Liver (tissue), 9 donors: ENCODE data around the gene SPATA17. TPM values are rescaled to one million over a fixed set of nuclear protein-coding genes. Genes with fewer than 3 reads are reported as not detected.
"Not testable (repeated sequence)": the region's sequence is repeated elsewhere in the genome, so short reads cannot be mapped to it uniquely, and the experiment has no call there.

Experiments used
- DNase-seq: peaks from one replicate; pipeline ENCODE4 v3.0.0-alpha.2; 2017; ENCODE audit warnings: low spot score
- H3K27ac ChIP-seq, 2 donors: one replicate each; pipeline ENCODE4 v1.7.0; 2013; ENCODE audit warnings: inconsistent platforms in 2 of 2, low read length in 2 of 2, control low read depth in 1 of 2, low read depth in 1 of 2, mild to moderate bottlenecking in 1 of 2
- H3K27me3 ChIP-seq, 4 donors: one replicate each; pipeline versions ENCODE4 v1.6.1 to v1.7.0; 2013; ENCODE audit warnings: low read length in 3 of 4, inconsistent platforms in 1 of 4, mild to moderate bottlenecking in 1 of 4, moderate library complexity in 1 of 4; ENCODE audit not compliant: control insufficient read depth in 4 of 4, insufficient read depth in 4 of 4
- H3K36me3 ChIP-seq, 4 donors: one replicate each; pipeline versions ENCODE4 v1.6.1 to v1.7.0; 2013; ENCODE audit warnings: low read length in 3 of 4, mild to moderate bottlenecking in 3 of 4, low read depth in 1 of 4, moderate library complexity in 1 of 4; ENCODE audit not compliant: control insufficient read depth in 4 of 4, insufficient read depth in 3 of 4
- H3K4me1 ChIP-seq, 4 donors: one replicate each; pipeline versions ENCODE4 v1.6.1 to v1.7.0; 2013; ENCODE audit warnings: low read length in 3 of 4, mild to moderate bottlenecking in 3 of 4, moderate library complexity in 1 of 4; ENCODE audit not compliant: control insufficient read depth in 4 of 4, insufficient read depth in 4 of 4
- H3K4me3 ChIP-seq, 3 donors: one replicate each; pipeline versions ENCODE4 v1.6.1 to v1.7.0; 2013; ENCODE audit warnings: low read length in 3 of 3, control low read depth in 1 of 3, low read depth in 1 of 3, mild to moderate bottlenecking in 1 of 3
- H3K9ac ChIP-seq, 2 donors: one replicate each; pipeline ENCODE4 v1.7.0; 2013; ENCODE audit warnings: low read length in 2 of 2, mild to moderate bottlenecking in 2 of 2, moderate library complexity in 2 of 2, control low read depth in 1 of 2, low read depth in 1 of 2
- H3K9me3 ChIP-seq, 4 donors: one replicate each; pipeline versions ENCODE4 v1.6.1 to v1.7.0; 2013; ENCODE audit warnings: low read length in 3 of 4; ENCODE audit not compliant: control insufficient read depth in 4 of 4
- ATF3 ChIP-seq: IDR thresholded peaks from 2 replicates; pipeline ENCODE4 v1.6.1; 2016; ENCODE audit warnings: antibody characterized with exemption
- CTCF ChIP-seq: fragments of 150-350 bp; IDR thresholded peaks from 2 replicates; pipeline ENCODE4 v1.5.1; 2017; ENCODE audit warnings: improper control_type of control experiment, low read depth, low read length; ENCODE audit not compliant: missing input control
- EGR1 ChIP-seq, 2 donors: IDR thresholded peaks; 2 replicates each; pipeline ENCODE4 v1.6.1; 2016 to 2018; ENCODE audit warnings: antibody characterized with exemption in 2 of 2, low read depth in 2 of 2
- FOXA1 ChIP-seq: IDR thresholded peaks from 2 replicates; pipeline ENCODE4 v1.6.1; 2016; ENCODE audit warnings: antibody characterized with exemption
- FOXA2 ChIP-seq: IDR thresholded peaks from 2 replicates; pipeline ENCODE4 v1.6.1; 2016; ENCODE audit warnings: antibody characterized with exemption
- GABPA ChIP-seq, 2 donors: IDR thresholded peaks in 1 of 2; conservative IDR thresholded peaks in 1 of 2; 2 replicates each; pipeline ENCODE4 v1.6.1; 2016; ENCODE audit warnings: antibody characterized with exemption in 2 of 2, mild to moderate bottlenecking in 1 of 2, moderate library complexity in 1 of 2
- HNF4A ChIP-seq, 2 donors: conservative IDR thresholded peaks; 2 replicates each; pipeline ENCODE4 v1.6.1; 2016; ENCODE audit warnings: antibody characterized with exemption in 2 of 2, mild to moderate bottlenecking in 2 of 2
- HNF4G ChIP-seq: IDR thresholded peaks from 2 replicates; pipeline ENCODE4 v1.6.1; 2016; ENCODE audit warnings: antibody characterized with exemption
- JUND ChIP-seq, 2 donors: IDR thresholded peaks; 2 replicates each; pipeline ENCODE4 v1.6.1; 2016; ENCODE audit warnings: antibody characterized with exemption in 2 of 2
- MAX ChIP-seq: IDR thresholded peaks from 2 replicates; pipeline ENCODE4 v1.6.1; 2016; ENCODE audit warnings: antibody characterized with exemption
- NR2F2 ChIP-seq: IDR thresholded peaks from 2 replicates; pipeline ENCODE4 v1.6.1; 2016; ENCODE audit warnings: antibody characterized with exemption
- RAD21 ChIP-seq, 2 donors: IDR thresholded peaks; 2 replicates each; pipeline ENCODE4 v1.6.1; 2016; ENCODE audit warnings: antibody characterized with exemption in 2 of 2, mild to moderate bottlenecking in 2 of 2
- REST ChIP-seq: IDR thresholded peaks from 2 replicates; pipeline ENCODE4 v1.6.1; 2016; ENCODE audit warnings: antibody characterized with exemption, mild to moderate bottlenecking
- RXRA ChIP-seq, 2 donors: IDR thresholded peaks; 2 replicates each; pipeline ENCODE4 v1.6.1; 2017 to 2018; ENCODE audit warnings: antibody characterized with exemption in 2 of 2, mild to moderate bottlenecking in 1 of 2
- SP1 ChIP-seq: IDR thresholded peaks from 2 replicates; pipeline ENCODE4 v1.6.1; 2018; ENCODE audit warnings: antibody characterized with exemption, mild to moderate bottlenecking
- TAF1 ChIP-seq: conservative IDR thresholded peaks from 2 replicates; pipeline ENCODE4 v1.6.1; 2016; ENCODE audit warnings: antibody characterized with exemption, mild to moderate bottlenecking
- YY1 ChIP-seq: IDR thresholded peaks from 2 replicates; pipeline ENCODE4 v1.6.1; 2016; ENCODE audit warnings: antibody characterized with exemption, mild to moderate bottlenecking
- ZBTB33 ChIP-seq: IDR thresholded peaks from 2 replicates; pipeline ENCODE4 v1.6.1; 2016; ENCODE audit warnings: antibody characterized with exemption
- WGBS: extraction: QIAGEN DNeasy Blood & Tissue Kit; methylation state at CpG from one replicate; pipeline ENCODE4 v1.1.7; 2013; 5-methylcytosine and 5-hydroxymethylcytosine counted together
- polyA plus RNA-seq, 2 donors: library from polyadenylated mRNA; stranded (reverse) in 1 of 2; unstranded in 1 of 2; fragments of 200-250 nt in 1 of 2; fragments of >200 nt in 1 of 2; fragmentation: Nextera tagmentation in 1 of 2; extraction: Ambion mirVana in 1 of 2; gene quantifications; one replicate each; pipeline versions ENCODE4 v1.2.1 to v1.2.3, GENCODE V29; 2013 to 2015
- total RNA-seq, 2 donors: library from RNA; depleted of rRNA; stranded (reverse); fragments of >200 nt; gene quantifications; one replicate each; pipeline ENCODE4 v1.2.3, GENCODE V29; 2014
- donor health status: healthy.
- donor health status: healthy.
- donor health status: healthy.
- donor health status: healthy.
- donor health status: healthy.

The SPATA17 gene
- total RNA-seq (under 1 TPM in 1 of 2 donors, not detected in 1; 0.08 TPM), polyA plus RNA-seq (under 1 TPM in 1 of 2 donors, not detected in 1; 0.08 TPM)

- DNase-seq, result peak; percentile 76
- Histone ChIP-seq H3K4me1 (peaks cover 2 to 19% (median 14%) of the 10 kb centered on the region in 4 donors), H3K9me3 (no peaks in the 10 kb centered on the region), H3K27ac (peak within 1 kb of the TSS; percentile 73 to 95), H3K4me3 (peak within 1 kb of the TSS; percentile 76 to 99 (median 97)), H3K36me3 (no peaks in the 10 kb centered on the region), H3K9ac (peak within 1 kb of the TSS; percentile 85 to 100), H3K27me3 (no peaks in the 10 kb centered on the region)
- TF ChIP-seq RAD21 (IDR thresholded peaks at IDR 0.05), result no peak
- TF ChIP-seq GABPA (IDR thresholded peaks at IDR 0.05 in 1 of 2, conservative IDR thresholded peaks at IDR 0.05 in 1 of 2), result peak; percentile 95 to 97
- no peak for TF ChIP-seq HNF4G
- no peak for TF ChIP-seq EGR1 (IDR thresholded peaks at IDR 0.05; ENCODE audit: low read depth in 2 of 2)
- no peak for TF ChIP-seq HNF4A (conservative IDR thresholded peaks at IDR 0.05)
- peak; percentile 47 for TF ChIP-seq REST
- peak; percentile 41 for TF ChIP-seq CTCF
- no peak for TF ChIP-seq RXRA (IDR thresholded peaks at IDR 0.05)
- TF ChIP-seq FOXA1, result no peak
- peak; percentile 34 for TF ChIP-seq ATF3
- TF ChIP-seq ZBTB33, result peak; percentile 39
- peak; percentile 17 for TF ChIP-seq TAF1
- TF ChIP-seq YY1, result peak; percentile 85
- peak; percentile 68 for TF ChIP-seq MAX
- peak; percentile 15 for TF ChIP-seq NR2F2
- TF ChIP-seq SP1, result no peak
- TF ChIP-seq JUND (IDR thresholded peaks at IDR 0.05), result no peak
- no peak for TF ChIP-seq FOXA2
- 1% methylated on average over 42 of the region's 42 CpGs for whole genome bisulfite sequencing
Observed at GRCh38 chr1:217630711-217631591, at the start of gene SPATA17, which contains the start of gene GPATCH2. Gene SPATA17 (plus strand): TSS chr1:217631344. CDS start chr1:217631379, 35 bp downstream. Gene GPATCH2 (minus strand): TSS chr1:217631090. CDS start chr1:217630971, 119 bp downstream.

GRCh38 chr1:217584286-217584811, 46.8 kb upstream of the SPATA17 start:
- not testable (repeated sequence) for H3K9ac ChIP-seq, H3K4me1 ChIP-seq, DNase-seq, H3K9me3 ChIP-seq, H3K4me3 ChIP-seq, H3K36me3 ChIP-seq, H3K27me3 ChIP-seq, H3K27ac ChIP-seq
- WGBS, result 72% methylated on average over 5 of the region's 5 CpGs
